Keratinocyte (primary cell): Measurements from ENCODE around the gene SEMA7A. TPM values are rescaled to one million over a fixed set of nuclear protein-coding genes. Genes with fewer than 3 reads are reported as not detected.

ENCODE experiments used
- DNase-seq: peaks from one replicate; pipeline ENCODE4 v3.0.0-alpha.2; 2011; ENCODE audit warnings: low read depth, missing footprints, low spot score
- FAIRE-seq: peaks from 2 replicates; lab custom pipeline; 2011; peaks lifted over from hg19 to GRCh38; lab: Jason Lieb, UNC
- H2AFZ ChIP-seq: 2 replicates; pipeline ENCODE4 v1.6.0; 2012; ENCODE audit warnings: low read length, control low read depth, inconsistent platforms; ENCODE audit not compliant: control insufficient read depth
- H3K27ac ChIP-seq: 2 replicates; pipeline ENCODE4 v1.5.1; 2011; ENCODE audit warnings: low read length; ENCODE audit not compliant: control insufficient read depth, insufficient read depth
- H3K27me3 ChIP-seq: 3 replicates; pipeline ENCODE4 v1.6.0; 2011; ENCODE audit warnings: low read length; ENCODE audit not compliant: control insufficient read depth, insufficient read depth; ENCODE audit errors: extremely low read depth
- H3K36me3 ChIP-seq, 2 experiments: 2 replicates in 1 of 2; 3 replicates in 1 of 2; pipeline ENCODE4 v1.5.1; 2011; ENCODE audit warnings: low read length in 2 of 2, mild to moderate bottlenecking in 1 of 2; ENCODE audit not compliant: control insufficient read depth in 2 of 2, insufficient read depth in 2 of 2; ENCODE audit errors: extremely low read depth in 1 of 2
- H3K4me1 ChIP-seq: 3 replicates; pipeline ENCODE4 v1.5.1; 2011; ENCODE audit warnings: low read length; ENCODE audit not compliant: control insufficient read depth, insufficient read depth; ENCODE audit errors: extremely low read depth
- H3K4me2 ChIP-seq: 3 replicates; pipeline ENCODE4 v1.6.0; 2011; ENCODE audit warnings: low read depth, low read length; ENCODE audit not compliant: control insufficient read depth, insufficient read depth; ENCODE audit errors: extremely low read depth
- H3K4me3 ChIP-seq, 3 experiments: fragments of 200-600 bp in 1 of 3; sonication (generic) in 1 of 3; 2 replicates in 2 of 3; 3 replicates in 1 of 3; pipeline ENCODE4 v1.5.1; 2011 to 2016; ENCODE audit warnings: low read length in 3 of 3, mild to moderate bottlenecking in 3 of 3, control low read depth in 2 of 3, inconsistent platforms in 1 of 3, low read depth in 1 of 3, mixed read lengths in 1 of 3, mixed run types in 1 of 3, moderate library complexity in 1 of 3; ENCODE audit not compliant: control insufficient read depth in 2 of 3, insufficient read depth in 2 of 3; ENCODE audit errors: extremely low read depth in 1 of 3
- H3K79me2 ChIP-seq: 2 replicates; pipeline ENCODE4 v1.6.0; 2012; ENCODE audit warnings: low read length; ENCODE audit not compliant: control insufficient read depth, insufficient read depth
- H3K9ac ChIP-seq: 3 replicates; pipeline ENCODE4 v1.6.0; 2011; ENCODE audit warnings: low read length; ENCODE audit not compliant: control insufficient read depth, insufficient read depth; ENCODE audit errors: extremely low read depth
- H3K9me1 ChIP-seq: 3 replicates; pipeline ENCODE4 v1.6.0; 2011; ENCODE audit warnings: low read length; ENCODE audit not compliant: control insufficient read depth, insufficient read depth; ENCODE audit errors: extremely low read depth
- H3K9me3 ChIP-seq: 2 replicates; pipeline ENCODE4 v1.5.1; 2012; ENCODE audit warnings: low read depth, low read length; ENCODE audit not compliant: control insufficient read depth
- H4K20me1 ChIP-seq: 3 replicates; pipeline ENCODE4 v1.6.0; 2011; ENCODE audit warnings: low read length; ENCODE audit not compliant: control insufficient read depth, insufficient read depth; ENCODE audit errors: extremely low read depth
- EZH2 ChIP-seq: IDR thresholded peaks from one replicate; pipeline ENCODE4 v1.6.1; 2012; ENCODE audit warnings: inconsistent platforms, mild to moderate bottlenecking, low read length, moderate library complexity
- dilution Hi-C: fragments of 300-500 bp; cut with MboI; formaldehyde crosslinking; loops from one replicate; pipeline ENCODE4 v1.7.0; 2020; ENCODE audit warnings: low sequenced_read_pairs; ENCODE audit not compliant: extremely low pct_ligation_motif_present
- polyA plus RNA-seq, 5 experiments: library from polyadenylated mRNA; depleted of rRNA in 3 of 5; stranded (reverse) in 3 of 5; stranded (forward) in 1 of 5; unstranded in 1 of 5; fragments of >200 nt; gene quantifications; 1 replicate in 1 of 5; 2 replicates in 3 of 5; 3 replicates in 1 of 5; pipeline versions ENCODE4 v1.2.1 to v1.2.3, GENCODE V29; 2011 to 2012; ENCODE audit warnings: missing spikeins in 2 of 5, low read depth in 1 of 5, low replicate concordance in 1 of 5
- TF ChIP-seq, protein P1 (sequence below), 3 experiments: IDR thresholded peaks in 1 of 3; conservative IDR thresholded peaks in 1 of 3; optimal IDR thresholded peaks in 1 of 3; 2 replicates in 2 of 3; 3 replicates in 1 of 3; pipeline versions ENCODE3 to v1.5.1; 2011; ENCODE audit warnings: low read length in 3 of 3, mild to moderate bottlenecking in 3 of 3, moderate library complexity in 2 of 3, control low read depth in 1 of 3, inconsistent platforms in 1 of 3; ENCODE audit not compliant: insufficient read depth in 2 of 3; ENCODE audit errors: extremely low read depth in 1 of 3

Gene SEMA7A
- polyA plus RNA-seq, 1 donor (not counting 4 experiments of a cell fraction or from before 2014, with no cell fraction given), result 8.0 TPM

DNA sequence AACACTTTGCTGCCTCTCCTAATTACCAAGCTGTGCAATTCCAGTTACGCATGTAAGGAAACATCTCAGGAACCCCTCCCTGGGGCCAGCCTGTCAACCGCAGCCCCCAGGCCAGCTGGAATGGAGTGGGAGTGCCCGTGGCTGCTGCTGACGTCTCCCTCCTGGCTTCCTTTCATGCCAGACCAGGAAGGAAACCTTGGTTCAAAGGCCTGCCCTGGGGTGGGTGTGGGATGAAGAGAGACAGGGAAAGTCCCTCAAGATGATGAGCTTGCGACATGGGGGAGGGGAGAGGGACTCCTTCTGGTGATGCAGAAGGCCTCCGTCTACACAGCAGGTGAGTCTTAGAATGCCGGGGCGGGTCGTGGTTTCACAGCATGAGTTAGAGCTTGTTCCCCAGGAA lies 54.9 kb downstream of the SEMA7A start:
- TF ChIP-seq EZH2, result no peak
- TF ChIP-seq, protein P1, sequence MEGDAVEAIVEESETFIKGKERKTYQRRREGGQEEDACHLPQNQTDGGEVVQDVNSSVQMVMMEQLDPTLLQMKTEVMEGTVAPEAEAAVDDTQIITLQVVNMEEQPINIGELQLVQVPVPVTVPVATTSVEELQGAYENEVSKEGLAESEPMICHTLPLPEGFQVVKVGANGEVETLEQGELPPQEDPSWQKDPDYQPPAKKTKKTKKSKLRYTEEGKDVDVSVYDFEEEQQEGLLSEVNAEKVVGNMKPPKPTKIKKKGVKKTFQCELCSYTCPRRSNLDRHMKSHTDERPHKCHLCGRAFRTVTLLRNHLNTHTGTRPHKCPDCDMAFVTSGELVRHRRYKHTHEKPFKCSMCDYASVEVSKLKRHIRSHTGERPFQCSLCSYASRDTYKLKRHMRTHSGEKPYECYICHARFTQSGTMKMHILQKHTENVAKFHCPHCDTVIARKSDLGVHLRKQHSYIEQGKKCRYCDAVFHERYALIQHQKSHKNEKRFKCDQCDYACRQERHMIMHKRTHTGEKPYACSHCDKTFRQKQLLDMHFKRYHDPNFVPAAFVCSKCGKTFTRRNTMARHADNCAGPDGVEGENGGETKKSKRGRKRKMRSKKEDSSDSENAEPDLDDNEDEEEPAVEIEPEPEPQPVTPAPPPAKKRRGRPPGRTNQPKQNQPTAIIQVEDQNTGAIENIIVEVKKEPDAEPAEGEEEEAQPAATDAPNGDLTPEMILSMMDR (optimal IDR thresholded peaks at IDR 0.05 in 1 of 3, IDR thresholded peaks at IDR 0.05 in 1 of 3, conservative IDR thresholded peaks at IDR 0.05 in 1 of 3; ENCODE audit: extremely low read depth in 1 of 3, insufficient read depth in 2 of 3, low read length in 3 of 3), result no peak
- Histone ChIP-seq H3K9ac (peak overlapping the region; percentile 30), H3K27ac (peak overlapping the region; percentile 44), H4K20me1 (no peaks in the 10 kb centered on the region), H3K4me2 (peak overlapping the region; percentile 17), H3K9me1 (peaks cover 4% of the 10 kb centered on the region), H3K27me3 (no peaks in the 10 kb centered on the region), H3K4me1 (peaks cover 51% of the 10 kb centered on the region), H3K36me3 (no peaks in the 10 kb centered on the region), H3K4me3 (no peak overlapping the region), H3K9me3 (no peaks in the 10 kb centered on the region), H3K79me2 (no peaks in the 10 kb centered on the region), H2AFZ (no peak overlapping the region)
- DNase-seq (no peak), FAIRE-seq (peak; percentile 59)
- dilution Hi-C loops, result no loop called here

DNA sequence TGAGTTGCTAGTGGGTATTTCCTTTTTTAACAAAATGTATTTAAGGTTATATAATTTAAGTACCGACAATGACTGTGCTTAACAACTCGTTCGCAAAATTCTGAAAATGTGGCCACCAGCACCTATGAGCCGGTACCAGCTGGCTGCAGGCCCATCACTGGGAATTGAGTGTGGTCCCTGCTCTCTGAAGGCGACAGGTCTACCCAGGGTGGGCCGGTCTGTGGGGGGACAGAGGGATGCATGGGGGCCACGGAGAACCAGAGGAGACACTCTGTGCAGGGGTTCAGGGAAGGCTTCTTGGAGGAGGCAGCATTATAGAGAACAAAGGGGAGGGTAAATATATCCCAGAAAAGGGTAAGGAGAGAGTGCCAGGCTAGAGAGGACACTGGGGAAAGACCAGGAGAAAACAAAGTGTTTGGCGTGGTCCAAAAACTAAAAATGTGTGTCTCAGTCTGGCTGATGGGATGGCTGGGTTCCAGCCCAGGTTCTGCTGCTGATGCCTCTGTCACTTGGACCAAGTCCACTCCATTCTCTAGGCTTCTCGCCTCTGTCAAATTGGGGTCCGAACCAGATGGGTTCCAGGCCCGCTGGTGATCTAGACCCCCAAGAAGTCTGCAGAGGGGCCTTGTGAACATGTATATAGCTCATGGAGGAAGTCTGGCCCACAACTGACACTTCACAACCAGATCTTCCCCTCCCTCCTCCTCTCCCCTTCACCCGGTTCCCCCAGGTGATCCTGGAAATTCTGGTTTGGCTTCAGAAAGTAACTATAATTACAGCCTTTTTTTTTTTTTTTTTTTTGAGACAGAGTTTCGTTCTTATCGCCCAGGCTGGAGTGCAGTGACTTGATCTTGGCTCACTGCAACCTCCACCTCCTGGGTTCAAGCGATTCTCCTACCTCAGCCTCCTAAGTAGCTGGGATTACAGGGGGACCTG lies 55.7 kb downstream of the SEMA7A start:
- Histone ChIP-seq H2AFZ (peak overlapping the region; percentile 32), H3K79me2 (no peaks in the 10 kb centered on the region), H3K4me3 (no peak overlapping the region), H3K9me3 (no peaks in the 10 kb centered on the region), H3K27me3 (peaks cover 3% of the 10 kb centered on the region), H3K27ac (peak overlapping the region; percentile 44), H3K36me3 (no peaks in the 10 kb centered on the region), H3K4me2 (peak overlapping the region; percentile 23), H3K9ac (peak overlapping the region; percentile 30), H4K20me1 (no peaks in the 10 kb centered on the region), H3K9me1 (peaks cover 4% of the 10 kb centered on the region), H3K4me1 (peaks cover 44% of the 10 kb centered on the region)
- dilution Hi-C loops, result no loop called here
- FAIRE-seq (no peak), DNase-seq (no peak)
- TF ChIP-seq EZH2, result no peak
- TF ChIP-seq, protein P1 (optimal IDR thresholded peaks at IDR 0.05 in 1 of 3, IDR thresholded peaks at IDR 0.05 in 1 of 3, conservative IDR thresholded peaks at IDR 0.05 in 1 of 3; ENCODE audit: extremely low read depth in 1 of 3, insufficient read depth in 2 of 3, low read length in 3 of 3), result no peak
